Sigmoid colon (tissue), 7 donors: ENCODE results near the gene CSN2. TPM values are rescaled to one million over a fixed set of nuclear protein-coding genes. Genes with fewer than 3 reads are reported as not detected.
"Not testable (repeated sequence)": the region's sequence is repeated elsewhere in the genome, so short reads cannot be mapped to it uniquely, and the experiment has no call there.

ENCODE experiments used
- DNase-seq: peaks from one replicate; pipeline ENCODE4 v3.0.0-alpha.2; 2019
- H3K27ac ChIP-seq, 4 donors: fragments of 200-600 bp; sonication (generic); one replicate each; pipeline ENCODE4 v1.5.1; 2016 to 2019; ENCODE audit warnings: mild to moderate bottlenecking in 1 of 4
- H3K27me3 ChIP-seq, 3 donors: fragments of 200-600 bp; sonication (generic); one replicate each; pipeline ENCODE4 v1.5.1; 2019; ENCODE audit warnings: mild to moderate bottlenecking in 1 of 3
- H3K36me3 ChIP-seq, 4 donors: fragments of 200-600 bp; sonication (generic); one replicate each; pipeline ENCODE4 v1.5.1; 2016 to 2019
- H3K4me1 ChIP-seq, 4 donors: fragments of 200-600 bp; sonication (generic); one replicate each; pipeline ENCODE4 v1.5.1; 2017 to 2019
- H3K4me3 ChIP-seq, 4 donors: fragments of 200-600 bp; sonication (generic); one replicate each; pipeline ENCODE4 v1.5.1; 2017 to 2019; ENCODE audit warnings: mild to moderate bottlenecking in 2 of 4, moderate library complexity in 1 of 4
- H3K9me3 ChIP-seq, 4 donors: fragments of 200-600 bp in 3 of 4; sonication (generic) in 3 of 4; one replicate each; pipeline versions ENCODE4 v1.5.1 to v1.6.1; 2013 to 2019
- EP300 ChIP-seq, 4 donors: sonication (generic); formaldehyde crosslinking; IDR thresholded peaks; one replicate each; pipeline ENCODE4 v1.6.1; 2017; ENCODE audit warnings: antibody characterized with exemption in 4 of 4
- POLR2A ChIP-seq, 2 donors: fragments of 450-650 bp; IDR thresholded peaks; one replicate each; pipeline ENCODE4 v1.6.1; 2016; ENCODE audit warnings: antibody characterized with exemption in 2 of 2, mild to moderate bottlenecking in 2 of 2, moderate library complexity in 2 of 2
- POLR2AphosphoS5 ChIP-seq, 4 donors: sonication (generic); formaldehyde crosslinking; IDR thresholded peaks; one replicate each; pipeline ENCODE4 v1.6.1; 2017; ENCODE audit warnings: antibody characterized with exemption in 4 of 4
- WGBS, 2 donors: extraction: QIAGEN DNeasy Blood & Tissue Kit; methylation state at CpG; one replicate each; pipeline ENCODE4 v1.1.7; 2013; 5-methylcytosine and 5-hydroxymethylcytosine counted together
- intact Hi-C: fragments of 100-400 bp; cut with DNase I; formaldehyde crosslinking; loops from one replicate; pipeline ENCODE4 v1.15.1; 2023
- polyA plus RNA-seq, 3 donors: library from polyadenylated mRNA; stranded (reverse); fragments of 200-250 nt; gene quantifications; one replicate each; pipeline ENCODE4 v1.2.3, GENCODE V29; 2013
- total RNA-seq, 4 donors: library from RNA; depleted of rRNA; stranded (reverse); fragments of >200 nt; gene quantifications; one replicate each; pipeline ENCODE4 v1.1.0, GENCODE V29; 2016
- TF ChIP-seq, protein P1 (sequence below), 4 experiments: fragments of 450-650 bp in 3 of 4; fragments of 200-600 bp in 1 of 4; IDR thresholded peaks; one replicate each; pipeline ENCODE4 v1.5.1; 2016 to 2019; ENCODE audit warnings: antibody characterized with exemption in 4 of 4, mild to moderate bottlenecking in 3 of 4, moderate library complexity in 2 of 4
- donor health status: healthy with polysubstance abuse.
- donor health status: Bipolar disorder and iron deficiency.
- donor health status: healthy.

CSN2 gene
- total and polyA plus RNA-seq, 7 donors, result 0.25 to 1.1 TPM; not detected in 5

DNA sequence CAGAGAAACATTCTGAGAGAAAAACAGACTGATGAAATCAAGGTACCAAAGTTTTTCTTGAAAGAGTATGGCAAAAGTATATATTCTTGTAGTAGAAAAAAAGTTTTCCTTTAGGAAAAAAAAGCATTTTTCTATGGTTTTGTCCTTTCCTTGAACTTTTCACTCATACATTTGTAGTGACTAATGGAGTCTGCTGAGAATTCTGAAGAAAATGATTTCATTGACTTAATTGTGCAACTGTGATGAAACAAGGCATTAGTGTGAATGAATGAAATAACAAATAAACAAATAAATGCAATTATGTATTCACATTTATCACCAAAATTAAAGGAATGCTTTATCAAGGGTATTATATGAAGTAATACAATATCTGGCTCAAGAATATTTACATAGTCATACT is 29.0 kb downstream of the CSN2 start:
- no peak overlapping the region for H3K4me3 ChIP-seq
- H3K36me3 ChIP-seq, result no peaks in the 10 kb centered on the region
- no peak overlapping the region for H3K27ac ChIP-seq
- DNase-seq, result no peak
- intact Hi-C loops, result no loop called here
- H3K4me1 ChIP-seq, result no peaks in the 10 kb centered on the region
- H3K27me3 ChIP-seq, result no peaks in the 10 kb centered on the region
- no peaks in the 10 kb centered on the region for H3K9me3 ChIP-seq
- TF ChIP-seq POLR2AphosphoS5 (IDR thresholded peaks at IDR 0.05), result no peak
- TF ChIP-seq EP300 (IDR thresholded peaks at IDR 0.05), result no peak
- TF ChIP-seq, protein P1, sequence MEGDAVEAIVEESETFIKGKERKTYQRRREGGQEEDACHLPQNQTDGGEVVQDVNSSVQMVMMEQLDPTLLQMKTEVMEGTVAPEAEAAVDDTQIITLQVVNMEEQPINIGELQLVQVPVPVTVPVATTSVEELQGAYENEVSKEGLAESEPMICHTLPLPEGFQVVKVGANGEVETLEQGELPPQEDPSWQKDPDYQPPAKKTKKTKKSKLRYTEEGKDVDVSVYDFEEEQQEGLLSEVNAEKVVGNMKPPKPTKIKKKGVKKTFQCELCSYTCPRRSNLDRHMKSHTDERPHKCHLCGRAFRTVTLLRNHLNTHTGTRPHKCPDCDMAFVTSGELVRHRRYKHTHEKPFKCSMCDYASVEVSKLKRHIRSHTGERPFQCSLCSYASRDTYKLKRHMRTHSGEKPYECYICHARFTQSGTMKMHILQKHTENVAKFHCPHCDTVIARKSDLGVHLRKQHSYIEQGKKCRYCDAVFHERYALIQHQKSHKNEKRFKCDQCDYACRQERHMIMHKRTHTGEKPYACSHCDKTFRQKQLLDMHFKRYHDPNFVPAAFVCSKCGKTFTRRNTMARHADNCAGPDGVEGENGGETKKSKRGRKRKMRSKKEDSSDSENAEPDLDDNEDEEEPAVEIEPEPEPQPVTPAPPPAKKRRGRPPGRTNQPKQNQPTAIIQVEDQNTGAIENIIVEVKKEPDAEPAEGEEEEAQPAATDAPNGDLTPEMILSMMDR (IDR thresholded peaks at IDR 0.05), result no peak
- no peak for TF ChIP-seq POLR2A (IDR thresholded peaks at IDR 0.05)

- intact Hi-C loops, result no loop called here
- no peak for DNase-seq
- H3K9me3 ChIP-seq, result no peaks in the 10 kb centered on the region
- H3K4me3 ChIP-seq, result no peak overlapping the region
- WGBS, 2 donors, result 65 to 71% methylated on average over 4 of the region's 4 CpGs
- H3K4me1 ChIP-seq, result no peaks in the 10 kb centered on the region
- TF ChIP-seq EP300 (IDR thresholded peaks at IDR 0.05) (no peak), POLR2AphosphoS5 (IDR thresholded peaks at IDR 0.05) (no peak), POLR2A (IDR thresholded peaks at IDR 0.05) (no peak)
- TF ChIP-seq, protein P1 (IDR thresholded peaks at IDR 0.05), result no peak
- no peaks in the 10 kb centered on the region for H3K27me3 ChIP-seq
- no peaks in the 10 kb centered on the region for H3K36me3 ChIP-seq
- no peak overlapping the region for H3K27ac ChIP-seq
Measured at GRCh38 chr4:69934150-69934549, 31.4 kb downstream of the CSN2 start.

DNA sequence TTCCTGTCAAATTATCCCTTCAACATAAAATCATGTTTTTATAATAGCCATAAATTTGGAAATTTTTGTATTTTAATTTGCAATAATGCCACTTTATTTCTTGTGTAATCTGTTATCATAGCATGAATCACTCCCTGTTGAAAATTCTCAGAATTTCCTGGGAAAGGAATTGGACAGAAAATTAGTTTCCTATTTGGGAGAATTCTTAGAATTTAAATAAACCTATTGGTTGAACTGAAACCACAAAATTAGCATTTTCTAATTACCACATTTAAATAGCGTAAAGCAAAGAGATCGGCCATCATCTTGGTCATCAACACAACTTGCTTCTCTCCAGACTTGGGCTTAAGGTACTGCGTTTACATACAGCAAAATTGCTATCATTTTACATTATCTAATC is 34.8 kb downstream of the CSN2 start, which contains the start of gene CSN1S1:
TSS of gene CSN1S1 (plus strand) at position 301 of the 400 bp plus-strand sequence. CDS start 1,488 bp downstream, outside the sequence.
- WGBS, 2 donors, result 93 to 97% methylated on average over 3 of the region's 3 CpGs
- H3K27ac ChIP-seq, result no peak within 1 kb of the TSS
- no peaks in the 10 kb centered on the region for H3K9me3 ChIP-seq
- no peaks in the 10 kb centered on the region for H3K36me3 ChIP-seq
- TF ChIP-seq, protein P1 (IDR thresholded peaks at IDR 0.05), result no peak
- TF ChIP-seq POLR2AphosphoS5 (IDR thresholded peaks at IDR 0.05) (no peak), POLR2A (IDR thresholded peaks at IDR 0.05) (no peak), EP300 (IDR thresholded peaks at IDR 0.05) (no peak)
- no peaks in the 10 kb centered on the region for H3K27me3 ChIP-seq
- intact Hi-C loops, result no loop called here
- no peaks in the 10 kb centered on the region for H3K4me1 ChIP-seq
- no peak for DNase-seq
- no peak within 1 kb of the TSS for H3K4me3 ChIP-seq

GRCh38 chr4:69923782-69924410 is 41.6 kb downstream of the CSN2 start:
- H3K9me3 ChIP-seq, H3K4me3 ChIP-seq, intact Hi-C loops, H3K36me3 ChIP-seq, H3K4me1 ChIP-seq, H3K27me3 ChIP-seq, H3K27ac ChIP-seq, DNase-seq: not testable (repeated sequence)
- WGBS, 2 donors, result 93 to 96% methylated on average over 33 of the region's 33 CpGs

- DNase-seq, result no peak
- H3K27ac ChIP-seq, result no peak overlapping the region
- H3K4me3 ChIP-seq, result no peak overlapping the region
- intact Hi-C loops, result no loop called here
- no peaks in the 10 kb centered on the region for H3K27me3 ChIP-seq
- no peaks in the 10 kb centered on the region for H3K4me1 ChIP-seq
- no peaks in the 10 kb centered on the region for H3K36me3 ChIP-seq
- WGBS, 2 donors, result 14 to 34% methylated on average over 4 of the region's 4 CpGs
- no peaks in the 10 kb centered on the region for H3K9me3 ChIP-seq
- TF ChIP-seq POLR2AphosphoS5 (IDR thresholded peaks at IDR 0.05), result no peak
- TF ChIP-seq EP300 (IDR thresholded peaks at IDR 0.05), result no peak
- TF ChIP-seq, protein P1 (IDR thresholded peaks at IDR 0.05), result no peak
- TF ChIP-seq POLR2A (IDR thresholded peaks at IDR 0.05), result no peak
Measured at GRCh38 chr4:69920874-69921273, 44.7 kb downstream of the CSN2 start.
